ENCODE results near the gene IFNK. TPM values are rescaled to one million over a fixed set of nuclear protein-coding genes. Genes with fewer than 3 reads are reported as not detected.

IFNK gene
- total and polyA plus RNA-seq, 2 donors (not counting 3 experiments of a cell fraction or from before 2014, with no cell fraction given) = not detected

DNA sequence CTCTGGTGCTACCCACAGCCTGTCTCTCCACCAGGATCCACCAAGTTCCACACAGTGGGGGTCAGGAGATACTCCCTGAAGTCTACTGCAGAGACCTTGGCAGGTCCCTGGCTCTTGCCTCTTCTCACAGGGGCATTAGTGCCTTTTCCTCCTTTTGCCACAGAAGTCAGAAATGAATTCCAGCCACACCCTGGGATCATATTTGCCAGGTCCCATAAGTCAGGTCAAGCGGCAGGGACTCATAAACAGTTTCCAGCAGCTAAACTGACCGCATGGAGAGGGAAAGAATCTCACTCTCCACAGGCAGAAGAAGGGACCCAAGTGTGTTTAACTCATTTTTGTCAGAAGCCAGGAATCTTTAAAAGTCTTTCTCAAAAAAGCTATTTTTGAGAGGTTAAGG is 13.3 kb upstream of the IFNK start:
- Histone ChIP-seq H3K36me3 (ENCODE audit: control insufficient read depth in 2 of 2, extremely low read depth in 1 of 2, insufficient read depth in 2 of 2, low read length in 2 of 2) (no peaks in the 10 kb centered on the region), H3K9me3 (replicated peaks; ENCODE audit: control insufficient read depth, insufficient read depth, low read length) (no peaks in the 10 kb centered on the region), H3K27me3 (ENCODE audit: control insufficient read depth in 2 of 2, insufficient read depth in 2 of 2, low read length in 2 of 2) (peaks cover 0 to 3% of the 10 kb centered on the region in 2 experiments), H3K4me3 (replicated peaks in 1 of 3; ENCODE audit: insufficient read depth in 1 of 3, low read depth in 1 of 3, low read length in 3 of 3) (no peak overlapping the region), H3K27ac (ENCODE audit: insufficient read depth, low read depth, low read length) (no peak overlapping the region), H3K4me1 (ENCODE audit: control insufficient read depth, extremely low read depth, insufficient read depth, low read length) (no peaks in the 10 kb centered on the region), H3K79me2 (ENCODE audit: control insufficient read depth, insufficient read depth, low read length) (no peaks in the 10 kb centered on the region), H4K20me1 (replicated peaks; ENCODE audit: control insufficient read depth, extremely low read depth, insufficient read depth, low read length) (no peaks in the 10 kb centered on the region), H3K9ac (replicated peaks; ENCODE audit: extremely low read depth, insufficient read depth, low read length) (no peak overlapping the region), H2AFZ (ENCODE audit: low read depth, low read length) (no peak overlapping the region), H3K4me2 (ENCODE audit: insufficient read depth, low read length) (no peak overlapping the region), H3K9me1 (replicated peaks; ENCODE audit: control insufficient read depth, extremely low read depth, insufficient read depth, low read length) (no peaks in the 10 kb centered on the region)
- no TSS peak for BruUV-seq (replicated peaks)
- no peak for TF ChIP-seq GATA2 (IDR thresholded peaks at IDR 0.05; ENCODE audit: insufficient read depth, insufficient read length, low read depth, low read length)
- no peak for TF ChIP-seq EZH2 (IDR thresholded peaks at IDR 0.05; ENCODE audit: borderline replicate concordance, low read depth, low read length, severe bottlenecking)
- no peak for TF ChIP-seq JUN (IDR thresholded peaks at IDR 0.05; ENCODE audit: borderline replicate concordance, insufficient read depth, insufficient read length, low read depth)
- no peak for TF ChIP-seq MYC (IDR thresholded peaks at IDR 0.05; ENCODE audit: low read depth, low read length)
- TF ChIP-seq POLR2A (IDR thresholded peaks at IDR 0.05; ENCODE audit: low read depth, low read length) = no peak
- TF ChIP-seq, protein P1, sequence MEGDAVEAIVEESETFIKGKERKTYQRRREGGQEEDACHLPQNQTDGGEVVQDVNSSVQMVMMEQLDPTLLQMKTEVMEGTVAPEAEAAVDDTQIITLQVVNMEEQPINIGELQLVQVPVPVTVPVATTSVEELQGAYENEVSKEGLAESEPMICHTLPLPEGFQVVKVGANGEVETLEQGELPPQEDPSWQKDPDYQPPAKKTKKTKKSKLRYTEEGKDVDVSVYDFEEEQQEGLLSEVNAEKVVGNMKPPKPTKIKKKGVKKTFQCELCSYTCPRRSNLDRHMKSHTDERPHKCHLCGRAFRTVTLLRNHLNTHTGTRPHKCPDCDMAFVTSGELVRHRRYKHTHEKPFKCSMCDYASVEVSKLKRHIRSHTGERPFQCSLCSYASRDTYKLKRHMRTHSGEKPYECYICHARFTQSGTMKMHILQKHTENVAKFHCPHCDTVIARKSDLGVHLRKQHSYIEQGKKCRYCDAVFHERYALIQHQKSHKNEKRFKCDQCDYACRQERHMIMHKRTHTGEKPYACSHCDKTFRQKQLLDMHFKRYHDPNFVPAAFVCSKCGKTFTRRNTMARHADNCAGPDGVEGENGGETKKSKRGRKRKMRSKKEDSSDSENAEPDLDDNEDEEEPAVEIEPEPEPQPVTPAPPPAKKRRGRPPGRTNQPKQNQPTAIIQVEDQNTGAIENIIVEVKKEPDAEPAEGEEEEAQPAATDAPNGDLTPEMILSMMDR (IDR thresholded peaks at IDR 0.05; ENCODE audit: extremely low read depth in 1 of 2, insufficient read depth in 1 of 2, low read depth in 1 of 2, low read length in 2 of 2) = no peak
- no peak for TF ChIP-seq FOS (IDR thresholded peaks at IDR 0.05; ENCODE audit: borderline replicate concordance, insufficient read depth, low read length)
- TF ChIP-seq, protein P2, sequence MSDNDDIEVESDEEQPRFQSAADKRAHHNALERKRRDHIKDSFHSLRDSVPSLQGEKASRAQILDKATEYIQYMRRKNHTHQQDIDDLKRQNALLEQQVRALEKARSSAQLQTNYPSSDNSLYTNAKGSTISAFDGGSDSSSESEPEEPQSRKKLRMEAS (IDR thresholded peaks at IDR 0.05; ENCODE audit: insufficient read depth, insufficient read length) = no peak
- no peak for TF ChIP-seq POLR2AphosphoS5 (IDR thresholded peaks at IDR 0.05; ENCODE audit: insufficient read depth, low read depth, low read length)
- DNase-seq (ENCODE audit: low read depth, low spot score) = no peak
- intact Hi-C loops (cut with micrococcal nuclease) = no loop called here
- ChIA-PET CTCF (no interaction called here), POLR2A (no interaction called here)
- dilution Hi-C loops (cut with MboI; ENCODE audit: extremely low pct_ligation_motif_present, low sequenced_read_pairs) = loop anchor here (25.0 kb wide), 1 partner anchor 173 kb away; no protein-coding TSS in a partner anchor
- FAIRE-seq = no peak
